CD14-positive monocyte (primary cell): ENCODE data around the gene PRSS37. TPM values are rescaled to one million over a fixed set of nuclear protein-coding genes. Genes with fewer than 3 reads are reported as not detected.

Experiments used
- DNase-seq, 3 donors: peaks; one replicate each; pipeline ENCODE4 v3.0.0-alpha.2; 2011 to 2022
- H2AFZ ChIP-seq: 2 replicates; pipeline ENCODE4 v1.6.0; 2012; ENCODE audit warnings: mild to moderate bottlenecking, low read depth, low read length, inconsistent platforms; ENCODE audit not compliant: insufficient read depth, poor library complexity, severe bottlenecking
- H3K27ac ChIP-seq, 2 donors: 1 replicate in 1 of 2; 2 replicates in 1 of 2; pipeline ENCODE4 v1.5.1; 2012 to 2013; ENCODE audit warnings: low read length in 2 of 2, control low read depth in 1 of 2, inconsistent platforms in 1 of 2, low read depth in 1 of 2, mild to moderate bottlenecking in 1 of 2
- H3K27me3 ChIP-seq, 2 donors: one replicate each; pipeline versions ENCODE4 v1.6.0 to v1.6.1; 2011 to 2013; ENCODE audit warnings: low read length in 2 of 2; ENCODE audit not compliant: control insufficient read depth in 2 of 2, insufficient read depth in 2 of 2
- H3K36me3 ChIP-seq, 2 donors: replicated peaks in 1 of 2; 1 replicate in 1 of 2; 2 replicates in 1 of 2; pipeline versions ENCODE4 v1.5.1 to v1.6.1; 2012 to 2013; ENCODE audit warnings: low read length in 2 of 2, control low read depth in 1 of 2, inconsistent platforms in 1 of 2, mild to moderate bottlenecking in 1 of 2; ENCODE audit not compliant: insufficient read depth in 2 of 2, control insufficient read depth in 1 of 2
- H3K4me1 ChIP-seq, 2 donors: 1 replicate in 1 of 2; 2 replicates in 1 of 2; pipeline versions ENCODE4 v1.5.1 to v1.6.1; 2012 to 2013; ENCODE audit warnings: low read length in 2 of 2, control low read depth in 1 of 2, inconsistent platforms in 1 of 2, mild to moderate bottlenecking in 1 of 2, moderate library complexity in 1 of 2; ENCODE audit not compliant: insufficient read depth in 2 of 2, control insufficient read depth in 1 of 2
- H3K4me2 ChIP-seq: replicated peaks from 2 replicates; pipeline ENCODE3; 2012; ENCODE audit warnings: low read length, moderate library complexity, mild to moderate bottlenecking; ENCODE audit not compliant: poor library complexity, severe bottlenecking; ENCODE audit errors: extremely low read depth
- H3K4me3 ChIP-seq, 3 experiments: fragments of 200-600 bp in 1 of 3; sonication (generic) in 1 of 3; replicated peaks in 1 of 3; 1 replicate in 2 of 3; 2 replicates in 1 of 3; pipeline ENCODE4 v1.5.1; 2011 to 2013; ENCODE audit warnings: low read length in 3 of 3, mild to moderate bottlenecking in 3 of 3, control low read depth in 2 of 3, low read depth in 2 of 3, inconsistent platforms in 1 of 3, moderate library complexity in 1 of 3
- H3K79me2 ChIP-seq: 2 replicates; pipeline ENCODE4 v1.6.0; 2012; ENCODE audit warnings: mild to moderate bottlenecking, control low read depth, inconsistent platforms, low read length, moderate library complexity; ENCODE audit not compliant: insufficient read depth
- H3K9ac ChIP-seq: 2 replicates; pipeline ENCODE4 v1.6.0; 2017; ENCODE audit warnings: low read length, mild to moderate bottlenecking; ENCODE audit not compliant: insufficient read depth, poor library complexity, severe bottlenecking
- H3K9me3 ChIP-seq, 2 donors: replicated peaks in 1 of 2; 1 replicate in 1 of 2; 2 replicates in 1 of 2; pipeline versions ENCODE4 v1.5.1 to v1.6.1; 2012 to 2013; ENCODE audit warnings: low read length in 2 of 2, control low read depth in 1 of 2; ENCODE audit not compliant: control insufficient read depth in 1 of 2, insufficient read depth in 1 of 2
- H4K20me1 ChIP-seq: 2 replicates; pipeline ENCODE4 v1.6.0; 2012; ENCODE audit warnings: mild to moderate bottlenecking, low read length, control low read depth, moderate library complexity; ENCODE audit not compliant: insufficient read depth
- H3K27ac Mint-ChIP-seq, 7 donors: one replicate each; pipeline ENCODE4 v1.8.0; 2020; ENCODE audit warnings: mild to moderate bottlenecking in 7 of 7, mixed read lengths in 7 of 7, moderate library complexity in 6 of 7, inconsistent platforms in 2 of 7
- H3K27me3 Mint-ChIP-seq, 3 donors: one replicate each; pipeline ENCODE4 v1.8.0; 2021 to 2022; ENCODE audit warnings: low read depth in 3 of 3, mild to moderate bottlenecking in 3 of 3, mixed read lengths in 3 of 3, moderate library complexity in 3 of 3, inconsistent platforms in 1 of 3
- H3K36me3 Mint-ChIP-seq, 2 donors: one replicate each; pipeline ENCODE4 v1.8.0; 2020; ENCODE audit warnings: mixed read lengths in 2 of 2, inconsistent platforms in 1 of 2, mild to moderate bottlenecking in 1 of 2
- H3K4me1 Mint-ChIP-seq: one replicate; pipeline ENCODE4 v1.8.0; 2020; ENCODE audit warnings: mild to moderate bottlenecking, mixed read lengths
- H3K4me3 Mint-ChIP-seq, 2 donors: one replicate each; pipeline ENCODE4 v1.8.0; 2020; ENCODE audit warnings: mild to moderate bottlenecking in 2 of 2, mixed read lengths in 2 of 2, moderate library complexity in 1 of 2
- H3K9me3 Mint-ChIP-seq, 7 donors: one replicate each; pipeline ENCODE4 v1.8.0; 2020 to 2022; ENCODE audit warnings: mixed read lengths in 7 of 7, mild to moderate bottlenecking in 6 of 7, moderate library complexity in 6 of 7, inconsistent platforms in 2 of 7
- CTCF ChIP-seq: fragments of 200-600 bp; IDR thresholded peaks from one replicate; pipeline ENCODE4 v1.8.0; 2022; ENCODE audit warnings: antibody characterized with exemption, mild to moderate bottlenecking
- WGBS: methylation state at CpG from one replicate; pipeline ENCODE4 v1.1.5; 2013; ENCODE audit warnings: missing lambda C conversion rate; ENCODE audit not compliant: insufficient coverage; 5-methylcytosine and 5-hydroxymethylcytosine counted together
- intact Hi-C, 2 donors: fragments of 100-400 bp; cut with micrococcal nuclease; formaldehyde crosslinking; loops; one replicate each; pipeline versions ENCODE4 v1.15.0 to v1.15.1; 2023
- polyA plus RNA-seq, 3 donors: library from polyadenylated mRNA; depleted of rRNA in 1 of 3; unstranded in 2 of 3; stranded (reverse) in 1 of 3; fragments of 300-500 nt in 2 of 3; fragments of >200 nt in 1 of 3; fragmentation: Illumina TruSeq in 2 of 3; gene quantifications; 1 replicate in 2 of 3; 2 replicates in 1 of 3; pipeline ENCODE4 v1.2.3, GENCODE V29; 2012 to 2021

Gene PRSS37
- polyA plus RNA-seq, 3 donors = not detected

- no peaks in the 10 kb centered on the region for H3K27me3 Mint-ChIP-seq
- H3K36me3 ChIP-seq = no peaks in the 10 kb centered on the region
- 94% methylated on average over 3 of the region's 3 CpGs for WGBS
- H3K4me1 Mint-ChIP-seq = peaks cover 23% of the 10 kb centered on the region
- no peak overlapping the region for H2AFZ ChIP-seq
- H3K27ac ChIP-seq = no peak overlapping the region
- peaks cover 12 to 13% of the 10 kb centered on the region in 2 donors for H3K4me1 ChIP-seq
- no peaks in the 10 kb centered on the region for H4K20me1 ChIP-seq
- H3K4me3 Mint-ChIP-seq = no peak overlapping the region
- no peak overlapping the region for H3K27ac Mint-ChIP-seq
- H3K4me3 ChIP-seq = no peak overlapping the region
- H3K4me2 ChIP-seq = no peak overlapping the region
- no peaks in the 10 kb centered on the region for H3K79me2 ChIP-seq
- no peaks in the 10 kb centered on the region for H3K36me3 Mint-ChIP-seq
- no peak overlapping the region for H3K9ac ChIP-seq
- peaks cover 0 to 12% (median 8%) of the 10 kb centered on the region in 7 donors for H3K9me3 Mint-ChIP-seq
- intact Hi-C loops = no loop called here
- no peaks in the 10 kb centered on the region for H3K9me3 ChIP-seq
- DNase-seq = no peak
- no peaks in the 10 kb centered on the region for H3K27me3 ChIP-seq
- no peak for TF ChIP-seq CTCF
These were observed 31.6 kb upstream of the PRSS37 start for GRCh38 chr7:141872931-141873330.

- Histone ChIP-seq H3K36me3 (no peaks in the 10 kb centered on the region), H3K27me3 (no peaks in the 10 kb centered on the region), H3K79me2 (no peaks in the 10 kb centered on the region), H3K4me1 (peaks cover 13 to 20% of the 10 kb centered on the region in 2 donors), H3K4me2 (no peak overlapping the region), H3K27ac (no peak overlapping the region), H3K9me3 (no peaks in the 10 kb centered on the region), H3K9ac (no peak overlapping the region), H3K4me3 (no peak overlapping the region), H2AFZ (no peak overlapping the region), H4K20me1 (no peaks in the 10 kb centered on the region)
- peaks cover 16% of the 10 kb centered on the region for H3K4me1 Mint-ChIP-seq
- H3K27ac Mint-ChIP-seq = no peak overlapping the region
- DNase-seq = peak in 1 of 3 donors; percentile 21
- no peak overlapping the region for H3K4me3 Mint-ChIP-seq
- H3K27me3 Mint-ChIP-seq = peaks cover 0 to 5% (median 0%) of the 10 kb centered on the region in 3 donors
- 100% methylated on average over 1 of the region's 2 CpGs for WGBS
- H3K9me3 Mint-ChIP-seq = peaks cover 0 to 21% (median 8%) of the 10 kb centered on the region in 7 donors
- no peaks in the 10 kb centered on the region for H3K36me3 Mint-ChIP-seq
- intact Hi-C loops = no loop called here
- TF ChIP-seq CTCF = no peak
These were observed 25.7 kb upstream of the PRSS37 start for GRCh38 chr7:141866974-141867373.
